Measurements from ENCODE around the gene CLSTN2. TPM values are rescaled to one million over a fixed set of nuclear protein-coding genes. Genes with fewer than 3 reads are reported as not detected.

CLSTN2 gene
- total RNA-seq, 1 experiment from 2014 or later: 0.02 TPM

DNA sequence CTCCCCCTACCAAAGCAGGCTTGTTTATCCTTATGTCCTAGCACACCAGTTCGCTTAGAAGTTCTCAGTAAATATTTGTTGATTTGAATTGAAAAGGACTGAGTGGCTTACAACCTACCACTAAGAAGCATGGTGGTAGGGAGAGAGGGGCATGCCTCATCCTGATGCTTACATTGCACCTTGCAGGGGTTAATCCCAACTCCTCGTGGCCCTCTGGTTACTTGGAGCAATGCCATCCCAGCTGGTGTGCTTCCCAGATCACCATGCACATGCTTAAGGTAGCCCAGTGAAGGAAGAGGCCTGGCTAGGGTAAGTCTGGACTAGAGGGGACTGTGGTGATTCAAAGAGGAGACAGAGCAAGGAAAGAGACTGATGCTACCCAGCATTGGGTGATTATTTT is 253.3 kb downstream of the CLSTN2 start:
- no peak overlapping the region for H3K4me3 ChIP-seq (replicated peaks in 1 of 2; ENCODE audit: low read depth in 1 of 2, low read length in 2 of 2)

DNA sequence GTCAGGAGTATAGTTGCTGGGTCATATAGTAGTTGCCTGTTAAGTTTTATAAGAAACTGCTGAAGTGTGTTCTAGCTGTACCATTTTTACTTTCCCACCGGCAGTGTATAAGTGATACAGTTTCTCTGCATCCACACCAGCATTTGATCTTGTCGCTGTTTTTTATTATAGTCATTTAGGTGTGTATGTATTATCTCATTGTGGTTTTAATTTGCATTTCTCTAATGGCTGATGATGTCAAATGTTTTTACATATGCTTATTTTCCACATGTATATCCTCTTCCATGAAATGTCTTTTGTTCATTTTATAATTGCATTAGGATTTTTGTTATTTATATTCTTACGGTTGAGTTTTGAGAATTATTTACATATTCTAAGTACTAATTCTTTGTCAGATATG is 254.3 kb downstream of the CLSTN2 start:
- ATAC-seq: no peak
- TF ChIP-seq TCF7L2 (IDR thresholded peaks at IDR 0.05; ENCODE audit: borderline replicate concordance, extremely low read depth, insufficient read depth, insufficient read length) (no peak), ELF1 (IDR thresholded peaks at IDR 0.05; ENCODE audit: borderline replicate concordance, low read depth) (no peak), EZH2 (IDR thresholded peaks at IDR 0.05) (no peak), RAD21 (IDR thresholded peaks at IDR 0.05; ENCODE audit: low read depth) (no peak), POLR2AphosphoS5 (IDR thresholded peaks at IDR 0.05; ENCODE audit: low read depth, low read length) (no peak), SRF (IDR thresholded peaks at IDR 0.05; ENCODE audit: low read depth) (no peak), ZNF274 (IDR thresholded peaks at IDR 0.05; ENCODE audit: low read depth, low read length) (no peak)
- TF ChIP-seq, protein P1, sequence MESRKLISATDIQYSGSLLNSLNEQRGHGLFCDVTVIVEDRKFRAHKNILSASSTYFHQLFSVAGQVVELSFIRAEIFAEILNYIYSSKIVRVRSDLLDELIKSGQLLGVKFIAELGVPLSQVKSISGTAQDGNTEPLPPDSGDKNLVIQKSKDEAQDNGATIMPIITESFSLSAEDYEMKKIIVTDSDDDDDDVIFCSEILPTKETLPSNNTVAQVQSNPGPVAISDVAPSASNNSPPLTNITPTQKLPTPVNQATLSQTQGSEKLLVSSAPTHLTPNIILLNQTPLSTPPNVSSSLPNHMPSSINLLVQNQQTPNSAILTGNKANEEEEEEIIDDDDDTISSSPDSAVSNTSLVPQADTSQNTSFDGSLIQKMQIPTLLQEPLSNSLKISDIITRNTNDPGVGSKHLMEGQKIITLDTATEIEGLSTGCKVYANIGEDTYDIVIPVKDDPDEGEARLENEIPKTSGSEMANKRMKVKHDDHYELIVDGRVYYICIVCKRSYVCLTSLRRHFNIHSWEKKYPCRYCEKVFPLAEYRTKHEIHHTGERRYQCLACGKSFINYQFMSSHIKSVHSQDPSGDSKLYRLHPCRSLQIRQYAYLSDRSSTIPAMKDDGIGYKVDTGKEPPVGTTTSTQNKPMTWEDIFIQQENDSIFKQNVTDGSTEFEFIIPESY (IDR thresholded peaks at IDR 0.05; ENCODE audit: extremely low read depth, insufficient replicate concordance, low read length): no peak
- TF ChIP-seq, protein P2, sequence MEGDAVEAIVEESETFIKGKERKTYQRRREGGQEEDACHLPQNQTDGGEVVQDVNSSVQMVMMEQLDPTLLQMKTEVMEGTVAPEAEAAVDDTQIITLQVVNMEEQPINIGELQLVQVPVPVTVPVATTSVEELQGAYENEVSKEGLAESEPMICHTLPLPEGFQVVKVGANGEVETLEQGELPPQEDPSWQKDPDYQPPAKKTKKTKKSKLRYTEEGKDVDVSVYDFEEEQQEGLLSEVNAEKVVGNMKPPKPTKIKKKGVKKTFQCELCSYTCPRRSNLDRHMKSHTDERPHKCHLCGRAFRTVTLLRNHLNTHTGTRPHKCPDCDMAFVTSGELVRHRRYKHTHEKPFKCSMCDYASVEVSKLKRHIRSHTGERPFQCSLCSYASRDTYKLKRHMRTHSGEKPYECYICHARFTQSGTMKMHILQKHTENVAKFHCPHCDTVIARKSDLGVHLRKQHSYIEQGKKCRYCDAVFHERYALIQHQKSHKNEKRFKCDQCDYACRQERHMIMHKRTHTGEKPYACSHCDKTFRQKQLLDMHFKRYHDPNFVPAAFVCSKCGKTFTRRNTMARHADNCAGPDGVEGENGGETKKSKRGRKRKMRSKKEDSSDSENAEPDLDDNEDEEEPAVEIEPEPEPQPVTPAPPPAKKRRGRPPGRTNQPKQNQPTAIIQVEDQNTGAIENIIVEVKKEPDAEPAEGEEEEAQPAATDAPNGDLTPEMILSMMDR (IDR thresholded peaks at IDR 0.05 in 2 of 3, conservative IDR thresholded peaks at IDR 0.05 in 1 of 3; ENCODE audit: borderline replicate concordance in 1 of 3, insufficient read depth in 1 of 3, low read depth in 2 of 3, low read length in 2 of 3): no peak
- Histone ChIP-seq H3K27me3 (ENCODE audit: insufficient read depth, low read length) (peaks cover 5% of the 10 kb centered on the region), H4K20me1 (ENCODE audit: insufficient read depth) (no peaks in the 10 kb centered on the region), H3K4me2 (ENCODE audit: low read length) (no peak overlapping the region), H3K4me3 (replicated peaks in 1 of 2; ENCODE audit: low read depth in 1 of 2, low read length in 2 of 2) (no peak overlapping the region), H3K9me3 (ENCODE audit: control insufficient read depth in 1 of 2, insufficient read depth in 1 of 2, low read depth in 1 of 2, low read length in 2 of 2) (no peaks in the 10 kb centered on the region), H3K36me3 (ENCODE audit: control insufficient read depth in 1 of 2, insufficient read depth in 2 of 2, low read length in 2 of 2) (no peaks in the 10 kb centered on the region), H3K9ac (ENCODE audit: low read length) (no peak overlapping the region), H3K79me2 (ENCODE audit: insufficient read depth, low read length) (no peaks in the 10 kb centered on the region), H3K4me1 (ENCODE audit: control insufficient read depth in 1 of 2, insufficient read depth in 2 of 2, low read length in 2 of 2) (no peaks in the 10 kb centered on the region), H2AFZ (ENCODE audit: low read depth, low read length, poor library complexity, severe bottlenecking) (no peak overlapping the region), H3K27ac (ENCODE audit: low read depth, low read length) (no peak overlapping the region), H3K9me2 (ENCODE audit: insufficient read depth) (no peaks in the 10 kb centered on the region)
- RAD21 ChIA-PET (ENCODE audit: low non-redundant PET in 1 of 2, low total read pairs in 2 of 2, uncharacterized antibody in 2 of 2, unreplicated experiment in 2 of 2): no interaction called here
- BruUV-seq (replicated peaks): no TSS peak
- POLR2A ChIA-PET: no interaction called here
- CTCF ChIA-PET: no interaction called here
- intact Hi-C loops (cut with micrococcal nuclease): no loop called here
- no peak for DNase-seq (ENCODE audit: low read depth, low spot score)

More for the DNA sequence above, 253.3 kb downstream of the CLSTN2 start:
- Histone ChIP-seq H4K20me1 (ENCODE audit: insufficient read depth) (no peaks in the 10 kb centered on the region), H3K27ac (ENCODE audit: low read depth, low read length) (no peak overlapping the region), H3K36me3 (ENCODE audit: control insufficient read depth in 1 of 2, insufficient read depth in 2 of 2, low read length in 2 of 2) (no peaks in the 10 kb centered on the region), H3K9me2 (ENCODE audit: insufficient read depth) (no peaks in the 10 kb centered on the region), H3K9ac (ENCODE audit: low read length) (no peak overlapping the region), H3K79me2 (ENCODE audit: insufficient read depth, low read length) (no peaks in the 10 kb centered on the region), H3K9me3 (ENCODE audit: control insufficient read depth in 1 of 2, insufficient read depth in 1 of 2, low read depth in 1 of 2, low read length in 2 of 2) (no peaks in the 10 kb centered on the region), H2AFZ (ENCODE audit: low read depth, low read length, poor library complexity, severe bottlenecking) (no peak overlapping the region), H3K4me2 (ENCODE audit: low read length) (no peak overlapping the region), H3K4me1 (ENCODE audit: control insufficient read depth in 1 of 2, insufficient read depth in 2 of 2, low read length in 2 of 2) (no peaks in the 10 kb centered on the region), H3K27me3 (ENCODE audit: insufficient read depth, low read length) (peaks cover 12% of the 10 kb centered on the region)
- RAD21 ChIA-PET (ENCODE audit: low non-redundant PET in 1 of 2, low total read pairs in 2 of 2, uncharacterized antibody in 2 of 2, unreplicated experiment in 2 of 2): no interaction called here
- BruUV-seq (replicated peaks): no TSS peak
- CTCF ChIA-PET: no interaction called here
- TF ChIP-seq ZFX (IDR thresholded peaks at IDR 0.05) (no peak), JUND (IDR thresholded peaks at IDR 0.05) (no peak)
- POLR2A ChIA-PET: no interaction called here
- intact Hi-C loops (cut with micrococcal nuclease): no loop called here
- DNase-seq (ENCODE audit: low read depth, low spot score) (no peak), ATAC-seq (no peak)

All from HCT116 (cell line).